ENCODE results near the gene RNASE13.

- TF ChIP-seq CTCF (IDR thresholded peaks at IDR 0.05) (no peak), POLR2A (IDR thresholded peaks at IDR 0.05) (no peak)
Measured at GRCh38 chr14:21049271-21049673, 14.7 kb upstream of the RNASE13 start.
